CD4-positive, alpha-beta T cell (primary cell): ENCODE results near the gene TTC28. TPM values are rescaled to one million over a fixed set of nuclear protein-coding genes. Genes with fewer than 3 reads are reported as not detected.
A peak's percentile ranks its signal among the peaks of the same experiment; 100 is the strongest.

ENCODE experiments used
- ATAC-seq: fragments of 200-7000 bp; cut with Tn5 transposase; one replicate; pipeline ENCODE4 v1.10.0; 2022; ENCODE audit warnings: mild to moderate bottlenecking; ENCODE audit not compliant: poor library complexity
- CTCF ChIA-PET: fragments of 350-600 bp; sonication (Branson Sonifier 250); formaldehyde crosslinking; loops from one replicate; lab custom pipeline; 2021; ENCODE audit warnings: antibody characterized with exemption, inconsistent platforms; lab: Charles Lee
- POLR2A ChIA-PET: fragments of 350-600 bp; sonication (Branson Sonifier 250); formaldehyde crosslinking; loops from one replicate; lab custom pipeline; 2021; ENCODE audit warnings: antibody characterized with exemption, inconsistent platforms; lab: Charles Lee
- DNase-seq, 14 experiments: peaks; one replicate each; pipeline ENCODE4 v3.0.0-alpha.2; 2013 to 2020; ENCODE audit warnings: mixed read lengths in 2 of 14
- H3K27ac ChIP-seq, 2 donors: one replicate each; pipeline versions ENCODE4 v1.5.1 to v1.7.0; 2013; ENCODE audit warnings: low read length in 2 of 2, low read depth in 1 of 2, mild to moderate bottlenecking in 1 of 2
- H3K27me3 ChIP-seq, 2 experiments: 1 replicate in 1 of 2; 2 replicates in 1 of 2; pipeline versions ENCODE4 v1.6.1 to v1.7.0; 2013; ENCODE audit warnings: low read length in 2 of 2, control low read depth in 1 of 2, mild to moderate bottlenecking in 1 of 2, moderate library complexity in 1 of 2; ENCODE audit not compliant: insufficient read depth in 2 of 2, control insufficient read depth in 1 of 2
- H3K36me3 ChIP-seq: one replicate; pipeline ENCODE4 v1.6.1; 2013; ENCODE audit warnings: low read length, control low read depth; ENCODE audit not compliant: insufficient read depth
- H3K4me1 ChIP-seq: one replicate; pipeline ENCODE4 v1.6.1; 2013; ENCODE audit warnings: low read length, control low read depth; ENCODE audit not compliant: insufficient read depth
- H3K4me3 ChIP-seq: one replicate; pipeline ENCODE4 v1.5.1; 2013; ENCODE audit warnings: mild to moderate bottlenecking, low read length, moderate library complexity
- H3K9me3 ChIP-seq, 2 experiments: 1 replicate in 1 of 2; 2 replicates in 1 of 2; pipeline versions ENCODE4 v1.6.1 to v1.7.0; 2013; ENCODE audit warnings: low read length in 2 of 2, mild to moderate bottlenecking in 2 of 2, control low read depth in 1 of 2, moderate library complexity in 1 of 2; ENCODE audit not compliant: control insufficient read depth in 1 of 2, insufficient read depth in 1 of 2
- H3K27ac Mint-ChIP-seq: one replicate; pipeline ENCODE4 v1.8.0; 2020; ENCODE audit warnings: mixed read lengths
- H3K27me3 Mint-ChIP-seq: one replicate; pipeline ENCODE4 v1.8.0; 2021; ENCODE audit warnings: mixed read lengths
- H3K36me3 Mint-ChIP-seq: one replicate; pipeline ENCODE4 v1.8.0; 2021; ENCODE audit warnings: low read depth, mixed read lengths
- H3K4me1 Mint-ChIP-seq: one replicate; pipeline ENCODE4 v1.8.0; 2021; ENCODE audit warnings: low read depth, mixed read lengths
- H3K4me3 Mint-ChIP-seq: one replicate; pipeline ENCODE4 v1.8.0; 2020; ENCODE audit warnings: mild to moderate bottlenecking, mixed read lengths
- H3K9me3 Mint-ChIP-seq: one replicate; pipeline ENCODE4 v1.8.0; 2020; ENCODE audit warnings: mixed read lengths
- intact Hi-C, 2 experiments: fragments of 100-400 bp; cut with DNase I in 1 of 2; cut with micrococcal nuclease in 1 of 2; formaldehyde crosslinking; loops; one replicate each; pipeline versions ENCODE4 v1.15.1 to v1.9.0; 2023 to 2025; cut with DNase I, micrococcal nuclease
- total RNA-seq, 174 experiments: library from RNA in 2 of 174; stranded (reverse) in 2 of 174; gene quantifications; one replicate each; pipeline ENCODE4 v1.2.3 and lab custom pipeline; 2021 to 2026
- TF ChIP-seq, protein P1 (sequence below): fragments of 200-600 bp; IDR thresholded peaks from one replicate; pipeline ENCODE4 v1.8.0; 2022; ENCODE audit warnings: antibody characterized with exemption, mild to moderate bottlenecking

Gene TTC28
- total RNA-seq, 2 experiments from 2014 or later: 4.6 to 5.7 TPM

DNA sequence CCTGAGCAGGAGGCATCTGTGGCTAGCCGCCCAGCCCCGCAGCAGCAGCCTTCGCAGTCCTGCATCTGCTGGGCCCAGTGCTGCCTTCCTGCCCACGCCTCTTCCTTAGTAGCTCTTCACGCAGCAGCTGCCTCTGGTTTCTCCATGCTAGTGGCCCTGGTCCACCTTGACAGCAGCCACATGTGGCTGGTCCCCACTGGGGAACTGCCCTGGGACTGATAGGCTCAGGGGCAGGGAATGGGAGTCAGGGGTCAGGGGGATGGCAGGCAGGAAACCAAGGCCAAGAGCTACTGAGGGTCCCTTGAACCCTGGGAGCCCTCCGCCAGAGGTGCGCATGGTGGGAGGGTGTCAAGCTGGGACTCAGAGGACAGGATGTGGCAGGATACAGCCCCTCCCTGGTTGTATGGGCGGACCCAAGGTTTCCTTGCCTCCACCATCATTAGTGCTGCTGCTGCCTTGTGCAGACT is 661.1 kb downstream of the TTC28 start:
- Mint-ChIP-seq H3K9me3 (no peaks in the 10 kb centered on the region), H3K27me3 (no peaks in the 10 kb centered on the region), H3K36me3 (no peaks in the 10 kb centered on the region), H3K4me3 (no peak overlapping the region), H3K27ac (no peak overlapping the region), H3K4me1 (no peaks in the 10 kb centered on the region)
- Histone ChIP-seq H3K36me3 (no peaks in the 10 kb centered on the region), H3K9me3 (no peaks in the 10 kb centered on the region), H3K4me1 (peaks cover 6% of the 10 kb centered on the region), H3K4me3 (no peak overlapping the region), H3K27ac (no peak overlapping the region), H3K27me3 (no peaks in the 10 kb centered on the region)
- TF ChIP-seq, protein P1, sequence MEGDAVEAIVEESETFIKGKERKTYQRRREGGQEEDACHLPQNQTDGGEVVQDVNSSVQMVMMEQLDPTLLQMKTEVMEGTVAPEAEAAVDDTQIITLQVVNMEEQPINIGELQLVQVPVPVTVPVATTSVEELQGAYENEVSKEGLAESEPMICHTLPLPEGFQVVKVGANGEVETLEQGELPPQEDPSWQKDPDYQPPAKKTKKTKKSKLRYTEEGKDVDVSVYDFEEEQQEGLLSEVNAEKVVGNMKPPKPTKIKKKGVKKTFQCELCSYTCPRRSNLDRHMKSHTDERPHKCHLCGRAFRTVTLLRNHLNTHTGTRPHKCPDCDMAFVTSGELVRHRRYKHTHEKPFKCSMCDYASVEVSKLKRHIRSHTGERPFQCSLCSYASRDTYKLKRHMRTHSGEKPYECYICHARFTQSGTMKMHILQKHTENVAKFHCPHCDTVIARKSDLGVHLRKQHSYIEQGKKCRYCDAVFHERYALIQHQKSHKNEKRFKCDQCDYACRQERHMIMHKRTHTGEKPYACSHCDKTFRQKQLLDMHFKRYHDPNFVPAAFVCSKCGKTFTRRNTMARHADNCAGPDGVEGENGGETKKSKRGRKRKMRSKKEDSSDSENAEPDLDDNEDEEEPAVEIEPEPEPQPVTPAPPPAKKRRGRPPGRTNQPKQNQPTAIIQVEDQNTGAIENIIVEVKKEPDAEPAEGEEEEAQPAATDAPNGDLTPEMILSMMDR: no peak
- DNase-seq: peak in 1 of 14 experiments; percentile 12
- POLR2A ChIA-PET: no interaction called here
- ATAC-seq: no peak
- CTCF ChIA-PET: no interaction called here
- intact Hi-C loops: no loop called here

GRCh38 chr22:28017859-28018258 is 661.8 kb downstream of the TTC28 start:
- Mint-ChIP-seq H3K9me3 (no peaks in the 10 kb centered on the region), H3K27me3 (no peaks in the 10 kb centered on the region), H3K4me1 (no peaks in the 10 kb centered on the region), H3K36me3 (no peaks in the 10 kb centered on the region), H3K4me3 (no peak overlapping the region), H3K27ac (no peak overlapping the region)
- Histone ChIP-seq H3K36me3 (no peaks in the 10 kb centered on the region), H3K27ac (no peak overlapping the region), H3K9me3 (no peaks in the 10 kb centered on the region), H3K4me3 (no peak overlapping the region), H3K27me3 (no peaks in the 10 kb centered on the region), H3K4me1 (peaks cover 6% of the 10 kb centered on the region)
- POLR2A ChIA-PET: no interaction called here
- intact Hi-C loops: no loop called here
- ATAC-seq: no peak
- peak in 1 of 14 experiments; percentile 2 for DNase-seq
- CTCF ChIA-PET: no interaction called here
- TF ChIP-seq, protein P1: no peak

DNA sequence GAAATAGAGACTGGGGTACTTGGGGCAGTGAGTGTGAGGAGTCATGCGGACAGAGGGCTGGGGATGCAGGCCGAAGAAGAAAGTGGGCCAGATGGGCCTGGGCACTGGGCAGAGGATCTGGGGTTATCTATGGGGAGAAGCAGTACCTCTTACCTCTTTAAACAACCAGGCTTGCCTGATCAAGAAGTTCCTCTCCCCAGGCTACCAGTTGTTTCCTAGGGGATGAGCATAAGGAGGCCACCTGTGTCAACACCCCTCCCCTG is 662.2 kb downstream of the TTC28 start:
- H3K36me3 Mint-ChIP-seq: no peaks in the 10 kb centered on the region
- DNase-seq: peak in 1 of 14 experiments; percentile 1
- POLR2A ChIA-PET: no interaction called here

More for the DNA sequence above, 662.2 kb downstream of the TTC28 start:
- intact Hi-C loops: no loop called here
- Mint-ChIP-seq H3K27ac (no peak overlapping the region), H3K4me3 (no peak overlapping the region), H3K27me3 (no peaks in the 10 kb centered on the region), H3K9me3 (no peaks in the 10 kb centered on the region), H3K4me1 (no peaks in the 10 kb centered on the region)
- TF ChIP-seq, protein P1: no peak
- H3K36me3 ChIP-seq: no peaks in the 10 kb centered on the region
- H3K4me1 ChIP-seq: peaks cover 6% of the 10 kb centered on the region
- CTCF ChIA-PET: no interaction called here
- no peaks in the 10 kb centered on the region for H3K27me3 ChIP-seq
- H3K9me3 ChIP-seq: no peaks in the 10 kb centered on the region
- no peak overlapping the region for H3K4me3 ChIP-seq
- H3K27ac ChIP-seq: no peak overlapping the region
- ATAC-seq: no peak
